CD4-positive, alpha-beta T cell treated with Interleukin-6 at 100 ng/mL for 8 hours (primary cell): ENCODE measurements around the gene CBX2.

Experiments used
- DNase-seq: peaks from one replicate; pipeline ENCODE4 v3.0.0-alpha.2; 2020; ENCODE audit warnings: mixed read lengths, low spot score

CBX2 gene

DNA sequence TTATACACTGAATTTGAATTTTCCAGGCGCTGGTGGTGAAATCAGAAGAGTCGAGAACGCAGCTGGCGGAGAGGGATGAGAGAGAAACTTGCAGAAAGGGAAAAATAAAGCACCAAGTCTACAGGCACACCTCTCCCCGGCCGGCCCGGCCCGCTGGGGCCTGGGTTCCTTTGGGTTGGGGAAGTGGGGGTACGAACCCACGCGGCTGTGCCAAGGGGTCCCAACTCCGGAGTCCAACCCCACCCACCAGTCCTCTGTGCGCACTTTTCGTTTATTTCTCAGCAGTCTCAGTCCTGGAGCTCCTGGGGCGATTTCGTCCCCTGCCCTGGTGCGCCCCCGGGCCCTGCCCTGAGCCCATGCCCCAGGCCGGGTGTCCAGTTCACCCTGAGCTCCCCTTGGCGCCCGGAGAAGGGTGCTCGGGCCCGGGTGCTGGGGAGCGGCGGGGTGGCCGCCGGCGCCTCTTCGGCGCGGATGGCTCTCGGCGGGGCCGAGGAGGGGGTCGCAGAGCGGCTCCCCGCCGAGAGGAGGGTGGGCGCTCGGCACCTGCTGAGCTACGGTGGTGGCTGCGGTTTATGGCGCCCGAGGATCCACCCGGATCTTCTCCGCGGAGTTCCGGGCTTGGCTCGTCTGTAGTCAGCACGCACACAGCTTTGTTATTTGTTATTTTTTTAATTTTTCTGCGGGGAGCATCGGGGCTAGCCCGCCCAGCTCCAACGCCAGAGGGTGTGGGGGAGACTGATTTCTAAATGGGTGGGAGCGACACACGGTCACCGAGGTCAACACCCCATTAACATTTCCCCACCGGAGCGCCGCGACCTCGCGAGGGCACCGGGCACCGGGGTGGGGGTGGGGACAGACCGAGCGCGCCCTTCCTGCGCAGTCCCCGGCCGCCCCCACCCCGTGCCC, 34.7 kb downstream of the CBX2 start:
- no peak for DNase-seq

DNA sequence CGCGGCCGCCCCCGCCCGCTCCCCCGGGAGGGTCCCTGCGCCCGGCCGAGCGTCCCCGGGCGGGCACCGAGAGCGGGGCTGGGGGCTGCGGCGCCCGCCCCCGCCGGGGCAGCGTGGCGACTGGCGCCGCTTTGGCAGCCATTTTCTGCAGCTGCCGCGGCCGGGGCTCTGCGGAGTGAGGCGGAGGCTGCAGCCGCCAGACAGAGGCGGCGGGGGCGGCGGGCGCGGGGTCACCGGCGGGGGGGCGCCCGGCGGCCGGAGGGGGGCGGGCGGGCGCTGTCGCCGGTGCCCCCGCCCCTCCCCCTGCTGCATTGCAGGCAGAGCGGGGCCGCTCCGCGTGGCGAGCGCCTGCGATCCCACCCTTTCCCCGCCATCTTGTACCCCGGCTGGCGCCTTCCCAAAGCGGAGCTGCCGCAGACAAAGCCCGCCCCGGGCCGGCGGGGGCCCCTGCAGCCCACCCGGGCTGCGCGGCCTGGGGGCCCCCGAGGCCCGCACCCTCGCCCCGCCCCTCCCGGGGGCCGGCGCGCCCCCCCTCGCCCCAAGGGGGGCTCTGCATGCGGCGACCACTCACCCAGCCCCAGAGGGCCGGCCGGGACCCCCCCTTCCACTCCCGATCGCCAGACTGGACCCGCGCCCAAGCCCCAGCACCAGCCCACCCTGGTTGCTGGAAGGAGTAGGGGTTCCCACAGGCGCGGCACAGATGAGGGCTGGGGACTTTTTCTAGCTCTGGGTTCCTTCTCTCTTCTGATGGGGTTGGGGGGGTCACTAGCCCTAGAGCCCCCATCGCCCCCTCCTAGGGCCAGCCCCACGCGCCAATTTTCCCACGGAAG, 35.6 kb downstream of the CBX2 start:
- DNase-seq: no peak

DNA sequence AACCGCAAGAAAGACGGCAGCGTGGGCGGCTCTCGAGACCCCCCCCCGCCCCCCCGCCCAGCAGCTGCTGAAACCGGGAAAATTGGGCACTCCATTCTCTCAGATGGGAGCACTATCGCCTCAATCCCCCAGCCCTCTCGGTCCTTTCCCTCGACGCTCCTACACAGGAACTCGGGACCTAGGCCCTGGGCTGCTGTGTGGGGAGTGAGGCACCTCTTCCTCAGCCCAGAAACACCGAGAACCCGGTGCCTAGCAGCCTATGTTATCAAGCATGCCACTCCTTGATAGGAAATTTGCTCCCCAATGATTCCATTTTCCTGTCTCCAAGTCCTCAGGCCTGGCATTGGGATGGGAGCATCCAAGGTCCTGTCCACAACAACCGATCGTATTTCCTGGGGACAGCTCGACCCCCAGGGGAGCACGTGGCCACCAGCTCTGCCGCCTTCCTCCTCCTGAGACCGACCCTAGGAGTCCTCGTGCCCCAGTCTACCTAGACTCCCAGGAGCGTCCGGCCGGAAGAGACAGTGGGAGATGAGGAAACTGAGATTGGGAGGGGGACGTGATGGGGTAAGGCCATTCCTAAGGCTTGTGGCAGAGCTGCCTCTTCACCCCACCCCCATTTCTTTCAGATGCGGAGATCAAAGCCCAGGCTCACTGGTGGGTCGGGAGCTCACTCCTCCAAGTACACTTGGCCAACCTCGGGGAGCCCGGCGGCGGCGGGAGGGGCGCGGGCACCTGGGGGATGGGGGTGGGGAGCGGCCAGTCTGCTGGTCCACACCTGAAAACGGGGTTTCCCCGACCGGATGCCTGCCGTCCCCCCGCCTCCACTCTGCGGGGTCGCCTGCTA, 36.4 kb downstream of the CBX2 start:
- no peak for DNase-seq

DNA sequence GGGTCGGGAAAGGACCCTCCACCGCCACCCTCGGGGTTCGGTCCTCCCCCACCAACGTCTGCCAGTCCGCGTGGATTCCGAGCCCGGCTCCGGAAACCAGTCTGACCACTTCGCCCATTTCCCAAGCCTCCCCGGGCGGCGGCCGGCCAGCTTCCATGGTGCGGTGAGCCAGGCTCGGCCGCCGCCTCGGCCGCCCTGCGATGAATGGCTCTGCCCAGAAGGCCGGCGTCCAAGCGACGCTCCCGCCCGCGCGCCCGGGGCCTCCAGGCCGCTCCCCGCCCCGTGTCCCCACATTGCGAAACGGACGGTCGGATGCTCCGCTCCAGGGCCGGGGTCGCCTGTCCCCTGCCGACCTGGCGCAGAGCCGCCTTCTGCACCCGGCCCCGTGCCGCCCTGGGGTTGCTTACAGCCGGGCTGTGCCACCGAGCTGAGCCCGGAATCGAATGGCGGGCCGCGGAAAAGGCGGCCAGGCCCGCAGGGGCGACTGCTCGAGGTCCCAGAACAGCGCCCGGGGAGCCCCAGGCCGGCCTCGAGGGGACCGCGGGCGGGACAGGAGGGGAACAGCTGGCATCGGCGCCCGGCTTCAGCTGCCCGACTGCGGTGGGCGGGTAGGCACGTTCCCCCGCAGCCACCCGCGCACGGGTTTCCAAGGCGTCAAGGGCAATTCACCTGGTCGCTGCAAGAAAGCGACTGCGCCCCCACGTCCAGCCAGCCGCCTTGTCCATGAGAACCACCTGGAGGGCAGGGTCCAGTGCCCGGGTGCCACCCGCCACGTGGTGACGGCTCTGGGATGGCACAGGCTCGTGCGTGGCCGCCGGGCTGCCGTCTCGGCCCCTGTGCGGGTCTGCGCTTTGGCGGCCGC, 37.3 kb downstream of the CBX2 start:
- no peak for DNase-seq

DNA sequence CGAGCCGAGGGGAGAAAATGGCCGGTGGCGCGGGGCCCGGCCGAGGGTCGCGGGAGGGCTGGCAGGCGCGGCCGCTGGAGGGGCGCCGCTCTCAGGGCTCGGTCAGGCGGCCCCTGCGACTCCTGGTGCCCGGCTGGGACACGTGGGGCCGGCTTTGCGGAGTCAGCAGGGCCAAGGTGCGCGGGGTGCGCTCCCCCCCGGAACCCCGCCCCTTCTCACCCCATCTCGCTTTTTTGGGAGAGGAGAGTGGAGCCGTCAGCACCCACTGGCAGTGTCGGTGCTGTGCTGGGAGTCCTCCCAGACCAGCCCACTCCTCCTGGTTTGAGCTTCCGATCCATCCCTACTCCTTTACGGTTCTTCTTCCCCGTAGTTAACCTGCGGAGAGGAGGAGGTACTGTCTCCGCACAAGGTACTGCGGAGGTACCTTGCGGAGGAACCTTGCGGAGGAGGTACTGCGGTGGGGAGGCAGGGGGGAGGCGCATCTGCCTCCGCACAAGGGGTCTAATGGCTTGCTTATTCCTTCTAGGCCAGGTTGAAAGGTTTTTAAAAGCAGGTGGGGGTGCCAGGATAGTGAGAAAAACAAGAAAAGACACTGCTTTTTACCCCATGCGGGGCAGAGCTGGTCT, 38.0 kb downstream of the CBX2 start:
- DNase-seq: no peak

DNA sequence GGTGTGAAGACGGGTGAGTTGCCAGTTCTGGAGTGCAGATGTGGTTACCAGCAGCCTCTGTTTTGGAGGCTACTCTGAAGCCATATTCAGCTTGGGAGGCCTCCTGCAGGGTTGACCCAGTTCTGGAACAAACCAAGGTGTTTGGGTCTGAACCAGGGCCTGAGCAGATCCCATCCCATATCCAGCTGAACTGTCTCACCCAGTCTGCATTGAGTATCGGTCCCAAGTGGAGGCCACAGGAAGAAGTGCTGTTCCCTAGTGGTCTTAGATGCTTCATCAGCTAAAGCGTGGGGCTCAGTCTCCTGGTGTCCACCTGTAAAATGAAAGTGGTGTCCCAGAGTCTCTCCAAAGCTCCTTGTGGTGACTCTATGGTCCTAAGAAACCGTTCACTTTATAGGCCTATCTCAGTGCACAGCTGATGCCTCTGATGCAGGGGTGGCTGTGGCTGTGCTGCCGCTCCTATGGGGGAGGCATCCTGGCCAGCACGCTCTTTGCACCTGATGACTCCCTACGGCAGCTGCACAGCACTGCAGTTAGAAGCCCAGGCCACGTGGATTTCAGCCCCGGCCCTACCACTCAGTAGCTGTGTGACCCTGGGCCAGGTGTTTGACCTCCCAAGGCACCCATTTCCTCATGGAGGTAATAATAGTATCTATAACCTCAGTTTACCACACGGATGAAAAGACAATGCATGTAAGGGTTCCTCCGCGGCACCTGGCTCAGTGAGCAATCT, 40.2 kb downstream of the CBX2 start:
- no peak for DNase-seq

- no peak for DNase-seq
Measured at GRCh38 chr17:79819085-79819484, 41.1 kb downstream of the CBX2 start.

DNA sequence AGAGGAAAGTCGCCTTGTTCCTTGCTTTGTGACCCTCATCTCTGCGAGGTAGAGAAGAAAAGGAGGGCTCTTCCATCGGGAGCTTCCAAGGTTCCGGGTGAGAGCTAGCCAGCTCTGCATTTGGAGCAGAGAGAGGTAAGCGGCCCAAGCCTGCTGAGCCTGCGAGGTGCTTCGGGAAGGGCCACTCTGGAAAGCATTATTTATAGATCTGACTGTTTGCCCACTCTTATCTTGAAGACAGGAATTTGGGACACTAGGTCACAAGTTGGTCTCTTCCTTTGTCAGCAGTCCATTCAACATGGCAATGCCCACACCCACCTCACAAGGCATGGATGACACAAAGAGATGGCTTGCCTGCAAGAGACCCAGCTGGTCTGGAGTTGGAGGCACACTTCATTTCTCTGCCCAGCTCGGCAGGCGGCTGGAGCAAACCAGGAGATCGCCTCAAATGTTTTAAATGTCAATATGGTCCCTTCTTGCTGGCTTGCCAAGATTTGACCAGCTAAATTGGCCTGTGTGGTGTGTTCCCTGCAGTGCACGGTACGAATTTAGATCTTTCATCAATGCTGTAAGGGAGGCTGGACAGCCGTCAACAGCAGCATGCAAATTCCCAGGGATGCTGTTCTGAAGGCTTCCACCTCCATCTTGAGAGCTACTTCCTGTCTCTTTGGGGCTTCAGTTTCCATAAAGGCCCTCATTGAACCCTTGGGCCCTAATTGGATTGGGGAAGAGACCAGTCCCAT, 41.8 kb downstream of the CBX2 start:
- DNase-seq: no peak

DNA sequence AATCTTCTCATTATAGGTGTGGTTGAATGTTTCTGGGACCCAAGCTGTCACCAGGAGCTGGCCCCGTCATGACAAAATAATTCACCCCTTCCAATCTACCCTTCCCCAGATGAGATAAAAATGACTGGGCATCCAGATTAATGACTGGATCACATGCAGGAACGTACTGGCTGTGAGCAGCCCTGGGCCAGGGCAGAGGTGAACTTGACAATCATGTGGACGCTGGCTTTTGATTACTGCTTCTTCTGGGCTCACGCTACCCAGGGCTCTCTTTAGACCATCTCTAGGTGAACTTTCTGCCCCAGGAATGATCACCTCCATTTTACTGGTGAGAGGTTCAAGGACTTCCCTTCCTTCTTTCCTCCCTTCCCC, 43.0 kb downstream of the CBX2 start:
- no peak for DNase-seq

GRCh38 chr17:79821331-79822095, 43.6 kb downstream of the CBX2 start:
- DNase-seq: no peak

DNA sequence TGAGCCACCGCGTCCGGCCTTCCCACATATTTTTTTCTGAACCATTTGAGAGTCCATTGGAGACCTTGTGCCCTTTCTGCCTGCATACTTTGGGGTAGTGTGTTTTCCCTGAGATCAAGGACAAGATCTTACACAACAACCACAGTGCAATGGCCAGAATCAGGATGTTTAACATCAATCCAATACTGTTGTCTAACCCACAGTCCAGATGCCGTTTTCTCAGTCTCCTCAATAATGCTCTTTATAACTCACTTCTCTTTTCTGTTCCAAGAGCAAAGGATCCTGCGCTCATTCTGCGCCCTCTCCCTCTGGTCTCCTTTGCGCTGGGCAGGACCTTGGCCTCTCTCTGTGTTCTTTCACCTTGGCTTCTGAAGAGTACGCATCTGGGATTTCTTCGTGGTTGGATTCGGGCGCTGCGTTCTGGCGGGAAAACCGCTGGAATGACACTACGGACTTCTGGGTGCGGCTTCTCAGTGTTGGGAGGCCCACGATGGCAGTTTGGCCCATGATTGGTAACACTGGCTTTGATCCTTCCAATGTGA, 44.7 kb downstream of the CBX2 start:
- DNase-seq: no peak

DNA sequence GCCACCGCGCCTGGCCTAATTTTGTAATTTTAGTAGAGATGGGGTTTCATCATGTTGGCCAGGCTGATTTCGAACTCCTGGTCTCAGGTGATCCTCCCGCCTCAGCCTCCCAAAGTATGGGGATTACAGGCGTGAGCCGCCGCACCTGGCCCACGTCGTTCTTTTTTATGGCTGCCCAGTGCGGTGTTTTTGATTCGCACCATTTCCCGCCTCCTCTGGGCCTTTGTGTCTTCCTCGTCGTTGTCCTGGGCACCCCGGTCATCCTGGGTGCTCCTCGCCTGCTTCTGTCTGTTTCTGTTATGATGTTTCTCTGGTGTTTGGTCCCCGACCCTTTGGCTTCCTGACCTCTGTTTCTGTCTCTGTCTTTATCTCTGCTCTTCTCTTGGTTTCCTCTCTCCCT, 46.3 kb downstream of the CBX2 start:
- DNase-seq: no peak

- DNase-seq: no peak
Measured at GRCh38 chr17:79824893-79825579, 47.1 kb downstream of the CBX2 start.

GRCh38 chr17:79825580-79825921, 47.6 kb downstream of the CBX2 start:
- no peak for DNase-seq

- DNase-seq: no peak
Measured at GRCh38 chr17:79826204-79826680, 48.3 kb downstream of the CBX2 start.

GRCh38 chr17:79826841-79827578, 49.1 kb downstream of the CBX2 start:
- no peak for DNase-seq

DNA sequence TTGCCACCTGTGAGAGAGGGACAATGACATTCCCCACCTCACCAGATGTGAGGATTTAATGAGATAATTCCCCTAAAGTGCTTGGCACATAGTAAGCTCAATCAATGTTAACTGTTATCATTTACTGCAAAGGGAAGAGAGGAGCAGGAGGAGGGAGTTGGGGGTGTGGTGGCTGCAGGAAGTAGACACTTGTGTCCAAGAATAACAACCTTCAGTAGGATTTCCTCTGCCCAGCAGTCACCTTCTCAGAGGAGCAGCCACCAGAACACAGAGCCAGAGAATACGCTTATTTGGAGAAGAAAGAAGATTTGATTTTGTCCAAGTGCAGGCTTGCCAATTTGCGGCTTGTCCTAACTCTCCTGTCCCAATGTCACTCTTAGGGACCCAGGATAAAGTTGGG, 51.1 kb downstream of the CBX2 start:
- no peak for DNase-seq
